GM18499 (cell line): ENCODE measurements around the gene NDUFV1.
A peak's percentile ranks its signal among the peaks of the same experiment; 100 is the strongest.
"Not testable (repeated sequence)": the region's sequence is repeated elsewhere in the genome, so short reads cannot be mapped to it uniquely, and the experiment has no call there.

Experiments
- ATAC-seq: cut with Tn5 transposase; IDR thresholded peaks from one replicate; pipeline ENCODE4 v1.9.1; 2021; ENCODE audit warnings: moderate number of reproducible peaks; ENCODE audit not compliant: insufficient read depth, unreplicated experiment

The NDUFV1 gene

GRCh38 chr11:67584881-67585873, 21.6 kb upstream of the NDUFV1 start:
- no peak for ATAC-seq

GRCh38 chr11:67585911-67586310, 20.8 kb upstream of the NDUFV1 start:
- no peak for ATAC-seq

GRCh38 chr11:67586568-67587250, 20.0 kb upstream of the NDUFV1 start:
- no peak for ATAC-seq

- ATAC-seq: no peak
Measured at GRCh38 chr11:67588136-67588503, 18.6 kb upstream of the NDUFV1 start.

- not testable (repeated sequence) for ATAC-seq
Measured at GRCh38 chr11:67588899-67589415, 17.8 kb upstream of the NDUFV1 start.

- ATAC-seq: no peak
Measured at GRCh38 chr11:67592880-67593564, 13.7 kb upstream of the NDUFV1 start.

- no peak for ATAC-seq
Measured at GRCh38 chr11:67593565-67593905, 13.2 kb upstream of the NDUFV1 start.

- ATAC-seq: no peak
Measured at GRCh38 chr11:67594480-67594879, 12.3 kb upstream of the NDUFV1 start.

- ATAC-seq: no peak
Measured at GRCh38 chr11:67596753-67597300, 9.9 kb upstream of the NDUFV1 start.

- ATAC-seq: not testable (repeated sequence)
Measured at GRCh38 chr11:67597458-67597857, 9.3 kb upstream of the NDUFV1 start.

- ATAC-seq: not testable (repeated sequence)
Measured at GRCh38 chr11:67597963-67598362, 8.8 kb upstream of the NDUFV1 start.

- ATAC-seq: no peak
Measured at GRCh38 chr11:67599149-67599548, 7.6 kb upstream of the NDUFV1 start.

- peak; percentile 60 for ATAC-seq
Measured at GRCh38 chr11:67600324-67601029, 6.3 kb upstream of the NDUFV1 start.

- ATAC-seq: no peak
Measured at GRCh38 chr11:67601098-67601497, 5.6 kb upstream of the NDUFV1 start.

- ATAC-seq: not testable (repeated sequence)
Measured at GRCh38 chr11:67604119-67604518, 2.6 kb upstream of the NDUFV1 start.

GRCh38 chr11:67604815-67605214, 1.9 kb upstream of the NDUFV1 start:
- ATAC-seq: no peak

GRCh38 chr11:67605231-67606011, 1.3 kb upstream of the NDUFV1 start:
- no peak for ATAC-seq

- ATAC-seq: no peak
Measured at GRCh38 chr11:67606093-67606491, 644 bp upstream of the NDUFV1 start.

- ATAC-seq: no peak
Measured at GRCh38 chr11:67607507-67607906, 771 bp downstream of the NDUFV1 start.
